Measurements from ENCODE around the gene NLRP1.

DNA sequence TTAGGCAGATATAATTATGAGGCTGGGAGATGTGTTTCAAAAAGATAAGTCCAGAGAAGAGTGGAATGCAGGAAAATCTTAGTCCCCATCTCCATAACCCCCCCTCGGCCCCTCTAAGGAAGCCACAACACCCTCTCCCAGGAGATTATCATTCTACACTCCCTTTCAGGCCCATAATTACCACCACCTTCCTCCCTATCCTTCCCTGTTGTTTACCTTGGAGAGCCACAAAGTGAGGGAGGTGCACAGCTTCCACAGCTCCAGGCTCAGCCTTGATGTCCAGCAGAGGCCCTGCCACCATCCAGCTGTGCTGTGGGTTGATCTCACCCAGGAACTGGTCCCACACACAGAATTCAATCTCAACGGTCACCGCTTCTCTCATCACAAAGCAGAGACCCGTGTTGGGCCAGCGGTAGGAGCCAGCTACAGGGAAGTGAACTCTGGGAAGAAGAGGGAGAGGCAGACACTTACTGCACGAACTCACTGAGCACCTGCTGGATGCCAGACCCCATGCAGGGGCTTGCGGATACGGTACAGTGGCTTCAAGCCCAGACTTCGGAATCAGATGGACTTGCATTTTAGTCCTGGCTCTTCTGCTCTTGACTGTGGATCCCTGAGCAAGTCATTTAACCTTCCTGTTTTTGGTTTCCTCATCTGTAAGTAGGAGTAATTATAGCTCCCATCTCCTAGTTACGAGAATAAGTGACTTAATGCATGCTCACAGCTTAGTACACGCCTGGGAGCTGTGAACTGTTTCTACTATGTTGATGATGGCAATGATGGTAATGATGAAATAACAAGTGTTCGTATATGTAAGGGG is 53.8 kb downstream of the NLRP1 start:
- TF ChIP-seq, protein P1, sequence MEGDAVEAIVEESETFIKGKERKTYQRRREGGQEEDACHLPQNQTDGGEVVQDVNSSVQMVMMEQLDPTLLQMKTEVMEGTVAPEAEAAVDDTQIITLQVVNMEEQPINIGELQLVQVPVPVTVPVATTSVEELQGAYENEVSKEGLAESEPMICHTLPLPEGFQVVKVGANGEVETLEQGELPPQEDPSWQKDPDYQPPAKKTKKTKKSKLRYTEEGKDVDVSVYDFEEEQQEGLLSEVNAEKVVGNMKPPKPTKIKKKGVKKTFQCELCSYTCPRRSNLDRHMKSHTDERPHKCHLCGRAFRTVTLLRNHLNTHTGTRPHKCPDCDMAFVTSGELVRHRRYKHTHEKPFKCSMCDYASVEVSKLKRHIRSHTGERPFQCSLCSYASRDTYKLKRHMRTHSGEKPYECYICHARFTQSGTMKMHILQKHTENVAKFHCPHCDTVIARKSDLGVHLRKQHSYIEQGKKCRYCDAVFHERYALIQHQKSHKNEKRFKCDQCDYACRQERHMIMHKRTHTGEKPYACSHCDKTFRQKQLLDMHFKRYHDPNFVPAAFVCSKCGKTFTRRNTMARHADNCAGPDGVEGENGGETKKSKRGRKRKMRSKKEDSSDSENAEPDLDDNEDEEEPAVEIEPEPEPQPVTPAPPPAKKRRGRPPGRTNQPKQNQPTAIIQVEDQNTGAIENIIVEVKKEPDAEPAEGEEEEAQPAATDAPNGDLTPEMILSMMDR (conservative IDR thresholded peaks at IDR 0.05; ENCODE audit: low read length), result no peak
- TF ChIP-seq EZH2phosphoT487 (IDR thresholded peaks at IDR 0.05; ENCODE audit: borderline replicate concordance), result no peak

All from Loucy (cell line).